NB4 (cell line): ENCODE data around the gene TWIST2.

Source experiments
- DNase-seq: peaks from one replicate; pipeline ENCODE4 v3.0.0; 2010; ENCODE audit warnings: low read depth
- H3K4me3 ChIP-seq: one replicate; pipeline ENCODE4 v1.5.1; 2011; ENCODE audit warnings: mild to moderate bottlenecking, low read depth, low read length, moderate library complexity
- CTCF ChIP-seq: IDR thresholded peaks from one replicate; pipeline ENCODE4 v1.5.1; 2012; ENCODE audit warnings: low read depth, low read length
- MYC ChIP-seq: IDR thresholded peaks from 2 replicates; pipeline ENCODE4 v1.6.1; 2011; ENCODE audit warnings: low read depth, low read length
- POLR2A ChIP-seq: IDR thresholded peaks from 2 replicates; pipeline ENCODE4 v1.6.1; 2011; ENCODE audit warnings: mild to moderate bottlenecking; ENCODE audit not compliant: insufficient read length; ENCODE audit errors: extremely low read depth
- TF ChIP-seq, protein P1 (sequence below): IDR thresholded peaks from 2 replicates; pipeline ENCODE4 v1.6.1; 2011; ENCODE audit warnings: low read depth, low read length

Gene TWIST2

DNA sequence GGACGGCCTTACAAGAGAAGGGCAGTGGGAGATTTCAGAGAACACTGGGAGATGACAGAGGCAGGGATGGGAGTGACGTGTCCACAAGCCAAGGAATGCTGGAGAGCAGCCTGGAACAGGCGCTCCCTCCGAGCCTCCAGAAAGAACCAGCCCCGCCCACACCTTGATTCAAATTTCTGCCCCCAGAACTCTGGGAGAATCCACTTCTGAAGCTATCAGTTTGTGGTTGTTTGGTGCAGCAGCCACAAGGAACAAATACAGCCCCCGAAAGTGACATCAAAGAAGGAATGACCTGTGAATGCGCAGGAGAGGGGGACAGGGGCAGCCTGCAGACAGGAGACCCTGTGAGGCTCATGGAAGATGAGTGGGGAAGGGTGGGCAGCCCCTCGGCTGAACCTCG lies 67.3 kb downstream of the TWIST2 start:
- H3K4me3 ChIP-seq = no peak overlapping the region
- no peak for TF ChIP-seq POLR2A
- TF ChIP-seq CTCF = no peak
- DNase-seq = no peak

DNA sequence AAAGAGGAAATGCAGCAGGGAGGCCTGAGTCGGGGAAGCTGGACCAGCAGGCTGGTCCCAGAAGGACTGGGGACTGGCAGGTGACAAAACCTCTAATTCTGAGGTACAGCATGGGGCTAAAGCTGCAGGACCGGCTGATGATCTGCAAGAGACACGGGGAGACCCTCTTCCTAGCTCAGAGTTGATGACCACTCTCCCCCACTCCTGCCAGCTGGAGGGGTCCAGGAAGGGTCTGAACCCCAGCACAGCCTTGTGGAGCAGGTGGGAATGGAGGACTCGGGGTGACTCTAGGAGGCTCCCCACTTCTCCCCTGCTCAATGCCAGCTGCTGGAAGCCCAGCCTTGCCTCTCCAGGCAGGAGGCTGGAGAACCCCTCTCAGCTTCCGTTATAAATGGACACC lies 67.7 kb downstream of the TWIST2 start:
- H3K4me3 ChIP-seq = no peak overlapping the region
- DNase-seq = no peak

GRCh38 chr2:238916176-238916874 lies 68.4 kb downstream of the TWIST2 start:
- H3K4me3 ChIP-seq = no peak overlapping the region
- TF ChIP-seq, protein P1, sequence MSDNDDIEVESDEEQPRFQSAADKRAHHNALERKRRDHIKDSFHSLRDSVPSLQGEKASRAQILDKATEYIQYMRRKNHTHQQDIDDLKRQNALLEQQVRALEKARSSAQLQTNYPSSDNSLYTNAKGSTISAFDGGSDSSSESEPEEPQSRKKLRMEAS = no peak
- TF ChIP-seq CTCF = no peak
- no peak for TF ChIP-seq POLR2A
- TF ChIP-seq MYC = no peak
- no peak for DNase-seq

More for the DNA sequence above, 67.7 kb downstream of the TWIST2 start:
- TF ChIP-seq POLR2A (no peak), CTCF (no peak)

- no peak overlapping the region for H3K4me3 ChIP-seq
- no peak for TF ChIP-seq MYC
- TF ChIP-seq, protein P1 = no peak
- TF ChIP-seq CTCF = no peak
- TF ChIP-seq POLR2A = no peak
- no peak for DNase-seq
Observed at GRCh38 chr2:238916875-238917590, 69.1 kb downstream of the TWIST2 start.

DNA sequence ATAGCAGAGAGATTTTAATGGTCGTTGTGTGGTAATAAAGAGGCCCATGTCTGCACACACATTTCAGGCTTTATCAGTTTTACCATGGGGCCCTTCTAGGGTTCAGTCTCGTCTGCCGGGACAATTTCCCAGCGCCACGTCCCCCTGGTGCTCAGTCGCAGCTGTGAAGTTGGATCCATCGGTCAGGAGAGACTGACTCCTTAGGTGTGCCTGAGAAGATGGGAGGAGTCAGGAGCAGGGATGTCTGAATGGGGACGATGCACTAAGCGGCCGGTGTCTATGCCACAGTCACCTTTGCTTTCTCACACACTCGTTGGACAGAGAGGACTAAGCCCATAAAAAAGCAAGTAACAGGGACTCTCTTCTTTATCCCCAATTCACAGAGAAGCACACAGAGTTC lies 71.4 kb downstream of the TWIST2 start:
- TF ChIP-seq MYC = no peak
- TF ChIP-seq, protein P1 = no peak
- TF ChIP-seq POLR2A = no peak
- no peak for TF ChIP-seq CTCF
- H3K4me3 ChIP-seq = no peak overlapping the region
- no peak for DNase-seq

GRCh38 chr2:238920053-238920452 lies 72.2 kb downstream of the TWIST2 start:
- no peak overlapping the region for H3K4me3 ChIP-seq
- TF ChIP-seq POLR2A = no peak
- TF ChIP-seq CTCF = no peak
- TF ChIP-seq, protein P1 = no peak
- TF ChIP-seq MYC = no peak
- no peak for DNase-seq
